Measurements from ENCODE around the gene FAM120AOS. TPM values are rescaled to one million over a fixed set of nuclear protein-coding genes. Genes with fewer than 3 reads are reported as not detected.

The FAM120AOS gene
- total and polyA plus RNA-seq, 2 of the 8 experiments (the other 6 are each of a cell fraction or from before 2014, with no cell fraction given) = 29.6 to 37.6 TPM

DNA sequence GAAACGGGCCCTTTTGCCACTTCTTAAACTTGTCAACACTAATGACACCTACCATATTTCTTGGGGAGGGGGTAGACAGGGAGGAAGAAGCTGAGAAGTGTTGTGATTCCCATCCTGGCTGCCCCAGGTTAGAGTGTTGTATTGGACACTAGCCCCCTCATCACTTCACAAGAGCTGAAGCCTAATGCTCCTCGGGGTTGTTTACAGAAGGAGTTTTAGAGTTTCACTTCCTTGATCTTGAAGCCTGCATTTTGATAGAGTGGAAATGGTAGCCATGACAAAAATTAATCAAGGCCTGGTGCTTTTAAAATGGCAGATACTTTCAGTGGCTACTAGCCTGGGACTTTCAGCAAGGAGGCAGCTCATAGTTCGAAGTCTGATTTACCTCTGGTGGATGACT is 11.0 kb upstream of the FAM120AOS start:
- no peak overlapping the region for H2BK120ac ChIP-seq (replicated peaks; ENCODE audit: low read depth, low read length)
- no peak overlapping the region for H3K56ac ChIP-seq (replicated peaks; ENCODE audit: insufficient read length, low read depth, low read length)
- H2AK5ac ChIP-seq (ENCODE audit: low read depth, low read length) = no peak overlapping the region
- peak overlapping the region in 1 of 4 experiments; percentile 44; a peak in 1 of 7 replicates for H3K9ac ChIP-seq (replicated peaks in 1 of 4; ENCODE audit: extremely low read depth in 1 of 4, low read depth in 3 of 4, low read length in 3 of 4)
- ChIA-PET CTCF (ENCODE audit: partially characterized antibody) (interaction anchor here (0.9 to 1.6 kb wide), 2 partner anchors 19 to 84 kb away, joined by 4 to 6 read pairs; no protein-coding TSS in a partner anchor), POLR2A (ENCODE audit: partially characterized antibody) (interaction anchor here (1.6 to 3.7 kb wide), 2 partner anchors 12 to 118 kb away, joined by 3 to 35 read pairs; partner anchors contain the start of genes FAM120A and FAM120AOS)
- no peaks in the 10 kb centered on the region for H3K27me3 ChIP-seq (replicated peaks in 1 of 4; ENCODE audit: control insufficient read depth in 3 of 4, extremely low read depth in 1 of 4, insufficient read depth in 3 of 4, low read length in 3 of 4)
- no peak overlapping the region for H3K14ac ChIP-seq (ENCODE audit: insufficient read length)
- H2AFZ ChIP-seq (ENCODE audit: low read length) = no peak overlapping the region
- no peak overlapping the region for H4K5ac ChIP-seq (ENCODE audit: insufficient read length, low read depth, low read length)
- no peak overlapping the region for H3K27ac ChIP-seq (ENCODE audit: low read depth, low read length)
- H3K4me1 ChIP-seq (replicated peaks in 1 of 4; ENCODE audit: control insufficient read depth in 3 of 4, insufficient read depth in 4 of 4, low read length in 3 of 4) = peaks cover 8 to 28% (median 20%) of the 10 kb centered on the region in 4 experiments
- no peak overlapping the region for H2BK20ac ChIP-seq (ENCODE audit: low read length)
- H3K23ac ChIP-seq (ENCODE audit: insufficient read length) = no peak overlapping the region
- FAIRE-seq (no peak), DNase-seq (ENCODE audit: low read depth in 1 of 2, low spot score in 2 of 2) (no peak)
- no peak overlapping the region for H3K4ac ChIP-seq (replicated peaks; ENCODE audit: insufficient read length, low read depth, low read length)
- H2BK12ac ChIP-seq (ENCODE audit: low read depth, low read length) = no peak overlapping the region; the same call in 1 of the 2 replicates
- no peak overlapping the region for H4K91ac ChIP-seq (replicated peaks; ENCODE audit: insufficient read length, low read length)
- peaks cover 9% of the 10 kb centered on the region for H3K79me1 ChIP-seq (ENCODE audit: low read depth, low read length)
- H4K8ac ChIP-seq (ENCODE audit: extremely low read depth, insufficient read depth, low read length) = no peak overlapping the region
- no peaks in the 10 kb centered on the region for H3K9me3 ChIP-seq (ENCODE audit: insufficient read depth in 2 of 2, low read depth in 1 of 2, low read length in 1 of 2)
- no peak overlapping the region for H3K18ac ChIP-seq (ENCODE audit: extremely low read depth, low read length)
- H4K20me1 ChIP-seq (replicated peaks in 1 of 2; ENCODE audit: control insufficient read depth in 1 of 2, insufficient read depth in 2 of 2, low read length in 2 of 2) = peaks cover 8 to 14% of the 10 kb centered on the region in 2 experiments
- H2BK5ac ChIP-seq (ENCODE audit: low read depth, low read length) = no peak overlapping the region
- WGBS, 2 experiments (ENCODE audit: extremely low coverage in 1 of 2, insufficient coverage in 1 of 2, insufficient read length in 1 of 2, insufficient replicate concordance in 2 of 2, low coverage in 1 of 2, low lambda C conversion rate in 2 of 2, missing lambda C conversion rate in 1 of 2) = 78% methylated on average over 3 of the region's 3 CpGs; no CpG with 5 or more reads in 1 of the 2 experiments
- no peak overlapping the region; a peak in 1 of 8 replicates for H3K4me3 ChIP-seq (ENCODE audit: extremely low read depth in 1 of 4, insufficient read depth in 2 of 4, low read depth in 3 of 4, low read length in 4 of 4)
- no peaks in the 10 kb centered on the region for H3K23me2 ChIP-seq (ENCODE audit: low read depth, low read length)
- H3K36me3 ChIP-seq (ENCODE audit: control insufficient read depth in 2 of 4, insufficient read depth in 4 of 4, low read length in 3 of 4) = no peaks in the 10 kb centered on the region
- peaks cover 20 to 99% of the 10 kb centered on the region in 2 experiments for H3K79me2 ChIP-seq (ENCODE audit: control insufficient read depth in 1 of 2, insufficient read depth in 2 of 2, low read length in 2 of 2)
- H3K4me2 ChIP-seq (ENCODE audit: insufficient read depth in 1 of 2, low read depth in 2 of 2, low read length in 2 of 2) = peak overlapping the region; percentile 30 to 33; a peak in 3 of 4 replicates
- no peak overlapping the region for H2BK15ac ChIP-seq (ENCODE audit: low read length)
- TF ChIP-seq BACH1 (IDR thresholded peaks at IDR 0.05; ENCODE audit: low read length) (no peak), RXRA (IDR thresholded peaks at IDR 0.05; ENCODE audit: insufficient read depth, low read depth, low read length) (no peak), TBP (IDR thresholded peaks at IDR 0.05; ENCODE audit: low read depth, low read length) (no peak), KDM5A (IDR thresholded peaks at IDR 0.05; ENCODE audit: low read length) (no peak), YY1 (IDR thresholded peaks at IDR 0.05; ENCODE audit: low read depth, low read length) (no peak), USF2 (IDR thresholded peaks at IDR 0.05; ENCODE audit: low read length) (no peak), CTBP2 (IDR thresholded peaks at IDR 0.05; ENCODE audit: borderline replicate concordance, insufficient read depth, insufficient read length, low read length) (no peak), CHD2 (IDR thresholded peaks at IDR 0.05; ENCODE audit: low read length) (no peak), EGR1 (IDR thresholded peaks at IDR 0.05; ENCODE audit: borderline replicate concordance, low read depth, low read length) (no peak), BCL11A (IDR thresholded peaks at IDR 0.05; ENCODE audit: low read depth in 2 of 2, low read length in 2 of 2) (no peak), CREB1 (IDR thresholded peaks at IDR 0.05) (no peak)
- TF ChIP-seq, protein P1, sequence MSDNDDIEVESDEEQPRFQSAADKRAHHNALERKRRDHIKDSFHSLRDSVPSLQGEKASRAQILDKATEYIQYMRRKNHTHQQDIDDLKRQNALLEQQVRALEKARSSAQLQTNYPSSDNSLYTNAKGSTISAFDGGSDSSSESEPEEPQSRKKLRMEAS (IDR thresholded peaks at IDR 0.05) = no peak
- TF ChIP-seq, protein P2, sequence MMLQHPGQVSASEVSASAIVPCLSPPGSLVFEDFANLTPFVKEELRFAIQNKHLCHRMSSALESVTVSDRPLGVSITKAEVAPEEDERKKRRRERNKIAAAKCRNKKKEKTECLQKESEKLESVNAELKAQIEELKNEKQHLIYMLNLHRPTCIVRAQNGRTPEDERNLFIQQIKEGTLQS (IDR thresholded peaks at IDR 0.05; ENCODE audit: insufficient read depth, low read depth, low read length) = no peak
